ENCODE results near the gene SPON1.
A peak's percentile ranks its signal among the peaks of the same experiment; 100 is the strongest.
"Not testable (repeated sequence)": the region's sequence is repeated elsewhere in the genome, so short reads cannot be mapped to it uniquely, and the experiment has no call there.

The SPON1 gene

GRCh38 chr11:13984616-13985450 lies 22.3 kb downstream of the SPON1 start:
- DNase-seq = no peak

GRCh38 chr11:13986695-13987094 lies 24.2 kb downstream of the SPON1 start:
- DNase-seq = not testable (repeated sequence)

GRCh38 chr11:13992158-13992856 lies 29.8 kb downstream of the SPON1 start:
- not testable (repeated sequence) for DNase-seq

- DNase-seq = peak; percentile 13 to 72
Observed at GRCh38 chr11:13993096-13993765, 30.7 kb downstream of the SPON1 start.

- DNase-seq = no peak
Observed at GRCh38 chr11:13997881-13998280, 35.4 kb downstream of the SPON1 start.

GRCh38 chr11:13999704-14000103 lies 37.2 kb downstream of the SPON1 start:
- DNase-seq = no peak

- no peak for DNase-seq
Observed at GRCh38 chr11:14001597-14001996, 39.1 kb downstream of the SPON1 start.

GRCh38 chr11:14007566-14007965 lies 45.0 kb downstream of the SPON1 start:
- DNase-seq = no peak

GRCh38 chr11:14010665-14011064 lies 48.1 kb downstream of the SPON1 start:
- no peak for DNase-seq

GRCh38 chr11:14012846-14013245 lies 50.3 kb downstream of the SPON1 start:
- peak in 1 of 2 experiments; percentile 39 for DNase-seq

- DNase-seq = no peak
Observed at GRCh38 chr11:14015711-14016110, 53.2 kb downstream of the SPON1 start.

- DNase-seq = no peak
Observed at GRCh38 chr11:14018441-14018840, 55.9 kb downstream of the SPON1 start.

- DNase-seq = no peak
Observed at GRCh38 chr11:14021738-14022137, 59.2 kb downstream of the SPON1 start.

GRCh38 chr11:14022251-14022650 lies 59.7 kb downstream of the SPON1 start:
- DNase-seq = no peak

- no peak for DNase-seq
Observed at GRCh38 chr11:14022821-14023220, 60.3 kb downstream of the SPON1 start.

GRCh38 chr11:14026961-14027360 lies 64.4 kb downstream of the SPON1 start:
- DNase-seq = no peak

GRCh38 chr11:14027525-14027924 lies 65.0 kb downstream of the SPON1 start:
- DNase-seq = no peak

- no peak for DNase-seq
Observed at GRCh38 chr11:14029440-14029839, 66.9 kb downstream of the SPON1 start.

- DNase-seq = peak; percentile 17 to 67
Observed at GRCh38 chr11:14029971-14030920, 67.7 kb downstream of the SPON1 start.

- not testable (repeated sequence) for DNase-seq
Observed at GRCh38 chr11:14035526-14035925, 73.0 kb downstream of the SPON1 start.

GRCh38 chr11:14036469-14036868 lies 73.9 kb downstream of the SPON1 start:
- DNase-seq = no peak

GRCh38 chr11:14041040-14041439 lies 78.5 kb downstream of the SPON1 start:
- no peak for DNase-seq

Data from NCI-H524 (cell line).